ENCODE measurements around the gene AVPR1A.

The AVPR1A gene

DNA sequence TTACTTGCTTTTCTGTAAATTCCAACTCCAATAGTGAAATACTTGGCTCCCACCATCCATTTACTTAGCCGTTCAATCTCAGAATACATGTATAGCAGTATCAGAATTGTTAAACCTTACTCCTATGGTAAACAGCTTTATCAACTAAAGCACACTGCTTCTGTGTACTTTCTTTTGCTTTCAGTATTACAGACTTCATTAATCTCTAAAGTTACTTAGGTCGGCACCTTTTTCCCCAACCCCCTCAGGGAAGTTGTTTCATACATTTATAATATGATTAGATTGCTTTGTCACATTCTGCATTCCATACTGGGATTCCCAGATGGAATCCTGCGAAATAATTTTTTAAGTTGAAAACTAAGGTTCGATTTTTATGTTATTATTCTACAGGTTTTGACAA lies 12.5 kb downstream of the AVPR1A start:
- no peak overlapping the region for H3K4me3 ChIP-seq (ENCODE audit: low read length)
- no peak for TF ChIP-seq CTCF (conservative IDR thresholded peaks at IDR 0.05; ENCODE audit: low read depth, low read length)
- DNase-seq (ENCODE audit: low read depth), result no peak

DNA sequence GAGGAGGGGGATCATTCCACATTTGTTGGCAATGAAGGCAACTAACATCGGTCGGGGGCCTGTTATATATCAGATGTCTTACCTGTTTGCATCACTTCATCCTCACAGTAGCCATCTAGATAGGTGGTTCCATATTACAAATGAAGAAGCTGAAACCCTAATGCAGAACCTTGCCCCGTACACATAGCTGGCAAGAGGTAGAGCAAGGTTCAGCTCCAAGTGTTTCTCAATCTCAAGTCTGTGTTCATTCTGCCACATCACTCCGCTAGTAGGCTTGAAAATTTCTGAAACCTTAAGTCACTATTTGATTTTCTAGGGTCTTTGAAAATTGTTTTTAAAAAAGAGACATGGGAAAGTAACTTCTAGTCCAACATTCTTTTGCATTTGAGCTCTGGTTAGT lies 17.0 kb downstream of the AVPR1A start:
- TF ChIP-seq CTCF (conservative IDR thresholded peaks at IDR 0.05; ENCODE audit: low read depth, low read length), result no peak
- no peak for DNase-seq (ENCODE audit: low read depth)
- H3K4me3 ChIP-seq (ENCODE audit: low read length), result no peak overlapping the region

DNA sequence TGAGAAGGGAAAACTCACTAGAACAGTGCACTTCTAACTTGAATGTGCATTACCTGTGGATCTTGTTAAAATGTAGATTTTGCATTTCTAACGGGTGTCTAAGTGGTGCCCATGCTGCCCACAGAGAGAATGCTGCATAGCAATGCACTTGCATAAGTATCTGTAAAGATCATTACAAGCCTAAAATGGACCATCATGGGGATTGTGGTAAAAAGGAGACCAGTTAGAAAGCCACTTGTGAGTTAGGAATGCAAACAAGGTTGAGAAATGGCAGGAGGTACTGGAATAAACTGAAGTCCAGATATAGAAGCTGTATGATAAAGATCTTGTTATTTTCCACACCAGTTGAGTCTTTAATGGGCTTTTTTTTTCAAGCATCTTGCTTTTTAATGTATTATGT lies 18.8 kb downstream of the AVPR1A start:
- TF ChIP-seq CTCF (conservative IDR thresholded peaks at IDR 0.05; ENCODE audit: low read depth, low read length), result no peak
- DNase-seq (ENCODE audit: low read depth), result no peak
- H3K4me3 ChIP-seq (ENCODE audit: low read length), result no peak overlapping the region

DNA sequence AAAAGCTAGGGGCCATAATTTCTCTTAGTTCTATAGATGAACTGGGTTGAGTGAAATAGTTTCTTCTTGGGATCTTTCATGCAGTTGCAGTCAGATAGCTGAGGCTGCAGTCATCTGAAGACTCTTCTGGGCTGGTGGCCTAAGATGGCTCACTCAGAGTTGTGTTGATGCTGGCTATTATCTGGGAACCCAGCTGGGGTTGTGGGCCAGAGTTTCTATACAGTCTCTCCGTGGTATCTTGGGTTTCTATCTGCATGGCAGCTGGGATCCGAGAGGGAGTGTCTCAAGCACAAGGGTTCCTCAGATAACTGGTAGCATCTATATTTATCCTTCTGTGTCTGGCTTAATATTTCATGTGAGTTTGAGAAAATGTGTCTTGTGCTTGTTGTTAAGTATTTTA lies 21.1 kb downstream of the AVPR1A start:
- no peak overlapping the region for H3K4me3 ChIP-seq (ENCODE audit: low read length)
- TF ChIP-seq CTCF (conservative IDR thresholded peaks at IDR 0.05; ENCODE audit: low read depth, low read length), result no peak
- DNase-seq (ENCODE audit: low read depth), result no peak

DNA sequence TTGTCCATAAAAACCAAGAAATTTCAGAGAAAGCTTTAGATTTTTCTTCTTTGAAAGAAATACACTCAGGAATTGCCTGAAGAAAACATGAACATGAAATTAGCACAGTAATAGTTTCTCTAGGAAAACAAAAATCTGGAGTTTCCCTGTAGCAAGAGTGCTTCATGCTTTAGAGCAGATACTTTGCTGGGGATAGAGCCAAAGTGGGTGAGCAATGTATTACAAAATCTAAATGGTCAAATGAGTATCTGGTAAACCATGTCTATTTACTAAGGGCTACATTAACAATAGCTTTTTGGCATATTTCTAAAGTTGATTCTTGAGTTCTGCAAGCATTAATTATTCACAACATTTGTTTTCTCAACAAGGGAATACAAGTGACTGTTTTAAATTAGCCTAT lies 26.2 kb downstream of the AVPR1A start:
- no peak overlapping the region for H3K4me3 ChIP-seq (ENCODE audit: low read length)
- no peak for TF ChIP-seq CTCF (conservative IDR thresholded peaks at IDR 0.05; ENCODE audit: low read depth, low read length)
- no peak for DNase-seq (ENCODE audit: low read depth)

DNA sequence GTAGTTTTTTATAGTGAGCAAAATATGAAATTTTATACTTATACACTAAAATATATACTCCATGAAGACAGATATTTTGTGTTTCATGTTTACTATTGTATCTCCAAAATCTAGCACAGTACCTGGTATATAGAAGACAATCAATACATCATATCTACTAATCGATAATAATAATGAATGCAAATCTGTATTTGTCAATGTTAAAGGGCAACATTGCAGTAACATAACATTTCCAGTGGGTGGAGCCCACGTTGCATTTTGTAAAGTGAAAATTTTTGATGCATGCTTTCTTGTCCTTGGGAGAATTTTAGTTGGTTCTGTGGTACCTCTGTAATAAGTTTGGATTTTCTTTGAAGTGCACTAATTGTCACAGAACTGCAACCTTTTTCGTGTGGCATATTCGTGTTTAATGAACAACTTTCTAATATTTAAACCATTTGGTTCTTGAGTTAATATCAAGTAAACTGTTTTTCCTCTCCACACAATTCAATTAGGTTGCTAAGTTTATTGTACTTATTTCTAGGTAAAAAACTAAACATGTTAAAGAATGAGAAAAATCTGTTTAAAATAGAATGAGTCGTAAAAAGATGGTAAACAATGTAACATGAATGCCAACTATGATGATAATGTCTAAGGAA lies 47.4 kb downstream of the AVPR1A start:
- TF ChIP-seq CTCF (conservative IDR thresholded peaks at IDR 0.05; ENCODE audit: low read depth, low read length), result peak; percentile 77
- DNase-seq (ENCODE audit: low read depth), result no peak
- H3K4me3 ChIP-seq (ENCODE audit: low read length), result no peak overlapping the region

GRCh38 chr12:63101920-63102319 lies 49.1 kb downstream of the AVPR1A start:
- no peak for DNase-seq (ENCODE audit: low read depth)
- no peak overlapping the region for H3K4me3 ChIP-seq (ENCODE audit: low read length)
- TF ChIP-seq CTCF (conservative IDR thresholded peaks at IDR 0.05; ENCODE audit: low read depth, low read length), result no peak

All from retinal pigment epithelial cell (primary cell).